Measurements from ENCODE around the gene PCDH15. TPM values are rescaled to one million over a fixed set of nuclear protein-coding genes. Genes with fewer than 3 reads are reported as not detected.

PCDH15 gene
- total RNA-seq, 2 experiments from 2014 or later, result not detected

DNA sequence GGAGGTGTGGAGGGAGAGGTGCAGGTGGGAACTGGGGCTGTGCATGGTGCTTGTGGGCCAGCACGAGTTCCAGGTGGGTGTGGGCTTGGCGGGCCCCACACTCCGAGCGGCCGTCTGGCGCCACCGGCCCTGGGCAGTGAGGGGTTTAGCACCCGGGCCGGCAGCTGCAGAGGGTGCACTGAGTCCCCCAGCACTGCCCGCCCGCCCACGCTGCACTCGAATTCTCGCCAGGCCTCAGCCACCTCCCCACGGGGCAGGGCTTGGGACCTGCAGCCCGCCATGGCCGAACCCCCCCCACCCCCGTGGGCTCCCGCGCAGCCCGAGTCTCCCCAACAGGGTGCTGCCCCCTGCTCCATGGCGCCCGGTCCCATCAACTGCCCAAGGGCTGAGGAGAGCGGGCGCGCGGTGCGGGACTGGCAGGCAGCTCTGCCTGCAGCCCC is 810.2 kb downstream of the PCDH15 start:
- Mint-ChIP-seq H3K9me3 (peaks cover 8% of the 10 kb centered on the region), H3K27me3 (no peaks in the 10 kb centered on the region), H3K4me1 (ENCODE audit: low read depth) (no peaks in the 10 kb centered on the region), H3K4me3 (no peak overlapping the region), H3K36me3 (ENCODE audit: low read depth) (no peaks in the 10 kb centered on the region), H3K27ac (no peak overlapping the region)
- intact Hi-C loops (cut with DNase I, micrococcal nuclease), result no loop called here
- ATAC-seq (ENCODE audit: poor library complexity) (no peak), DNase-seq (peak in 1 of 14 experiments; percentile 8)
- H3K4me1 ChIP-seq (ENCODE audit: insufficient read depth, low read length), result no peaks in the 10 kb centered on the region
- POLR2A ChIA-PET, result no interaction called here
- TF ChIP-seq, protein P1, sequence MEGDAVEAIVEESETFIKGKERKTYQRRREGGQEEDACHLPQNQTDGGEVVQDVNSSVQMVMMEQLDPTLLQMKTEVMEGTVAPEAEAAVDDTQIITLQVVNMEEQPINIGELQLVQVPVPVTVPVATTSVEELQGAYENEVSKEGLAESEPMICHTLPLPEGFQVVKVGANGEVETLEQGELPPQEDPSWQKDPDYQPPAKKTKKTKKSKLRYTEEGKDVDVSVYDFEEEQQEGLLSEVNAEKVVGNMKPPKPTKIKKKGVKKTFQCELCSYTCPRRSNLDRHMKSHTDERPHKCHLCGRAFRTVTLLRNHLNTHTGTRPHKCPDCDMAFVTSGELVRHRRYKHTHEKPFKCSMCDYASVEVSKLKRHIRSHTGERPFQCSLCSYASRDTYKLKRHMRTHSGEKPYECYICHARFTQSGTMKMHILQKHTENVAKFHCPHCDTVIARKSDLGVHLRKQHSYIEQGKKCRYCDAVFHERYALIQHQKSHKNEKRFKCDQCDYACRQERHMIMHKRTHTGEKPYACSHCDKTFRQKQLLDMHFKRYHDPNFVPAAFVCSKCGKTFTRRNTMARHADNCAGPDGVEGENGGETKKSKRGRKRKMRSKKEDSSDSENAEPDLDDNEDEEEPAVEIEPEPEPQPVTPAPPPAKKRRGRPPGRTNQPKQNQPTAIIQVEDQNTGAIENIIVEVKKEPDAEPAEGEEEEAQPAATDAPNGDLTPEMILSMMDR (IDR thresholded peaks at IDR 0.05), result no peak
- no peak overlapping the region for H3K27ac ChIP-seq (ENCODE audit: low read depth in 1 of 2, low read length in 2 of 2)
- no peaks in the 10 kb centered on the region for H3K27me3 ChIP-seq (ENCODE audit: control insufficient read depth in 1 of 2, insufficient read depth in 2 of 2, low read length in 2 of 2)
- H3K9me3 ChIP-seq (ENCODE audit: control insufficient read depth in 1 of 2, insufficient read depth in 1 of 2, low read length in 2 of 2), result peaks cover 0 to 14% of the 10 kb centered on the region in 2 experiments
- CTCF ChIA-PET, result no interaction called here
- no peak overlapping the region for H3K4me3 ChIP-seq (ENCODE audit: low read length)
- H3K36me3 ChIP-seq (ENCODE audit: insufficient read depth, low read length), result no peaks in the 10 kb centered on the region

DNA sequence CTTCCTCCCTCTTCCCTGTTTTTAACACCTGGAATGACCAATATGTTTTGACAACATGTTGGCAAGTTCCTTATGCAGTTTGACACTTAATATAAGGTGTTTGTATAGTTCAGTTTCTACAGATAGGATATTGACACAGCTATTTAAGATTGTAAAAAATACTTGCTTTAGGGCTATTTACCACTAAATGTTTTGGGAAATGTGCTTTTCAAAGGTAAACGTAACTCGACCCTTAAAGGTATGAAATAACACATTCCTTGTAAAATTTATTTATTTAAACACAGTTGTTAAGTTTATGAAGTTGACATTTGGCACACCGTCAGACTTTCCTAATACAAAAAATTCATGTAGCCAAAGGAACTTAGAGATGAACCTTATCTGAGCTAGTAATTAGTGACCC is 817.6 kb downstream of the PCDH15 start:
- no peak overlapping the region for H3K27ac ChIP-seq (ENCODE audit: low read depth in 1 of 2, low read length in 2 of 2)
- Mint-ChIP-seq H3K9me3 (peaks cover 7% of the 10 kb centered on the region), H3K4me1 (ENCODE audit: low read depth) (no peaks in the 10 kb centered on the region), H3K4me3 (no peak overlapping the region), H3K27ac (no peak overlapping the region), H3K27me3 (no peaks in the 10 kb centered on the region), H3K36me3 (ENCODE audit: low read depth) (no peaks in the 10 kb centered on the region)
- no peak for DNase-seq
- no peak overlapping the region for H3K4me3 ChIP-seq (ENCODE audit: low read length)
- ATAC-seq (ENCODE audit: poor library complexity), result no peak
- peaks cover 0 to 8% of the 10 kb centered on the region in 2 experiments for H3K9me3 ChIP-seq (ENCODE audit: control insufficient read depth in 1 of 2, insufficient read depth in 1 of 2, low read length in 2 of 2)
- H3K4me1 ChIP-seq (ENCODE audit: insufficient read depth, low read length), result no peaks in the 10 kb centered on the region
- H3K36me3 ChIP-seq (ENCODE audit: insufficient read depth, low read length), result no peaks in the 10 kb centered on the region
- ChIA-PET POLR2A (no interaction called here), CTCF (no interaction called here)
- intact Hi-C loops (cut with DNase I, micrococcal nuclease), result no loop called here
- TF ChIP-seq, protein P1 (IDR thresholded peaks at IDR 0.05), result no peak
- H3K27me3 ChIP-seq (ENCODE audit: control insufficient read depth in 1 of 2, insufficient read depth in 2 of 2, low read length in 2 of 2), result no peaks in the 10 kb centered on the region

DNA sequence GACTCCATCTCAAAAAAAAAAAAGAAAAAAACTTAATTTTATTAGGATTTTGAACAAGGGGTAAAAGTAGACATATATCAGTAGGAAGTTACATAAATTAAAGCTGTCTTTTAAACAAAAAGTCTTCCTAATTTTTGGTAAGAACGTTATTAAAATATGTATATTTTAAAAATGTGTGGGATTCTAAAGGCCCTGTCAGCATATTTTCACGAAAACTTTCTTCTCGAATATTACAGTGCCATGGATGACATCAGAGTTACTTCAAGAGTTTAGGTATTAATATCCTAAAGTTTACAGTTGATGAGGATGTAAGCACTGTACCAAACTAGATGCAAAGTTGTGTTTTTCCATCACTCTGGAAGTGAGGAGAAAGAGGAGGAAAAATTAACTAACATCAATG is 820.8 kb downstream of the PCDH15 start:
- intact Hi-C loops (cut with DNase I, micrococcal nuclease), result no loop called here
- CTCF ChIA-PET, result no interaction called here
- Histone ChIP-seq H3K9me3 (ENCODE audit: control insufficient read depth in 1 of 2, insufficient read depth in 1 of 2, low read length in 2 of 2) (peaks cover 0 to 8% of the 10 kb centered on the region in 2 experiments), H3K27me3 (ENCODE audit: control insufficient read depth in 1 of 2, insufficient read depth in 2 of 2, low read length in 2 of 2) (no peaks in the 10 kb centered on the region), H3K4me1 (ENCODE audit: insufficient read depth, low read length) (no peaks in the 10 kb centered on the region), H3K4me3 (ENCODE audit: low read length) (no peak overlapping the region), H3K36me3 (ENCODE audit: insufficient read depth, low read length) (no peaks in the 10 kb centered on the region), H3K27ac (ENCODE audit: low read depth in 1 of 2, low read length in 2 of 2) (no peak overlapping the region)
- Mint-ChIP-seq H3K4me3 (no peak overlapping the region), H3K36me3 (ENCODE audit: low read depth) (no peaks in the 10 kb centered on the region), H3K27me3 (no peaks in the 10 kb centered on the region), H3K9me3 (peaks cover 18% of the 10 kb centered on the region), H3K4me1 (ENCODE audit: low read depth) (no peaks in the 10 kb centered on the region), H3K27ac (no peak overlapping the region)
- ATAC-seq (ENCODE audit: poor library complexity), result no peak
- TF ChIP-seq, protein P1 (IDR thresholded peaks at IDR 0.05), result no peak
- no peak for DNase-seq
- POLR2A ChIA-PET, result no interaction called here

All from CD4-positive, alpha-beta T cell (primary cell).